ENCODE results near the gene ALOX12. TPM values are rescaled to one million over a fixed set of nuclear protein-coding genes. Genes with fewer than 3 reads are reported as not detected.

Gene ALOX12
- total RNA-seq, 4 donors from 2014 or later, result not detected

DNA sequence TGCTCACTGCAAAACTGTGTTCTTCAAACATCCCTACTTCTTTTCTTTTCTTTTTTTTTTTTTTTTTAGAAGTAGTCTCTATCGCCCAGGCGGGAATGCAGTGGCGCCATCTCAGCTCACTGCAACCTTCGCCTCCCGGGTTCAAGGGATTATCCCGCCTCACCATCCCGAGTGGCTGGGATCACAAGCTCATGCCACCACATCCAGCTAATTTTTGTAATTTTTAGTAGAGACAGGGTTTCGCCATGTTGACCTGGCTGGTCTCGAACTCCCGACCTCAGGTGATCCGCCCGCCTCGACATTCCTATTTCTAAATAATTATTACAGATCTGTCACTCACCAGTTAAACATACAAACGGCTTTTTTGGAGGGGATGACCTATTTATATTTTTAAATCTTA lies 15.6 kb downstream of the ALOX12 start:
- no peak for TF ChIP-seq POLR2A (IDR thresholded peaks at IDR 0.05)
- TF ChIP-seq, protein P1, sequence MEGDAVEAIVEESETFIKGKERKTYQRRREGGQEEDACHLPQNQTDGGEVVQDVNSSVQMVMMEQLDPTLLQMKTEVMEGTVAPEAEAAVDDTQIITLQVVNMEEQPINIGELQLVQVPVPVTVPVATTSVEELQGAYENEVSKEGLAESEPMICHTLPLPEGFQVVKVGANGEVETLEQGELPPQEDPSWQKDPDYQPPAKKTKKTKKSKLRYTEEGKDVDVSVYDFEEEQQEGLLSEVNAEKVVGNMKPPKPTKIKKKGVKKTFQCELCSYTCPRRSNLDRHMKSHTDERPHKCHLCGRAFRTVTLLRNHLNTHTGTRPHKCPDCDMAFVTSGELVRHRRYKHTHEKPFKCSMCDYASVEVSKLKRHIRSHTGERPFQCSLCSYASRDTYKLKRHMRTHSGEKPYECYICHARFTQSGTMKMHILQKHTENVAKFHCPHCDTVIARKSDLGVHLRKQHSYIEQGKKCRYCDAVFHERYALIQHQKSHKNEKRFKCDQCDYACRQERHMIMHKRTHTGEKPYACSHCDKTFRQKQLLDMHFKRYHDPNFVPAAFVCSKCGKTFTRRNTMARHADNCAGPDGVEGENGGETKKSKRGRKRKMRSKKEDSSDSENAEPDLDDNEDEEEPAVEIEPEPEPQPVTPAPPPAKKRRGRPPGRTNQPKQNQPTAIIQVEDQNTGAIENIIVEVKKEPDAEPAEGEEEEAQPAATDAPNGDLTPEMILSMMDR (IDR thresholded peaks at IDR 0.05 in 4 of 5, conservative IDR thresholded peaks at IDR 0.05 in 1 of 5), result no peak
- Histone ChIP-seq H3K9me3 (no peaks in the 10 kb centered on the region), H3K4me1 (peaks cover 35 to 47% of the 10 kb centered on the region in 2 donors), H3K27ac (peak overlapping the region; percentile 93 to 99 (median 96)), H3K36me3 (peaks cover 0 to 6% of the 10 kb centered on the region in 2 donors), H3K4me3 (peak overlapping the region; percentile 77 to 99 (median 86)), H3K27me3 (no peaks in the 10 kb centered on the region)
- intact Hi-C loops (cut with DNase I; ENCODE audit: low total_unique reads) (loop anchor here (5.0 to 10.0 kb wide), 3 partner anchors 359 to 823 kb away; partner anchors contain the start of genes C17orf100, CD68, KDM6B and MED31), in situ Hi-C loops (cut with MboI; ENCODE audit: low sequenced_read_pairs in 4 of 4) (loop anchor here (25.0 kb wide), 2 partner anchors 349 to 374 kb away; partner anchors contain the start of genes C17orf100 (in 3 of the 4), MED31 (in 3 of the 4), KIAA0753 (in 1 of the 4) and TXNDC17 (in 1 of the 4))
- DNase-seq, result no peak
- ATAC-seq, result no peak

DNA sequence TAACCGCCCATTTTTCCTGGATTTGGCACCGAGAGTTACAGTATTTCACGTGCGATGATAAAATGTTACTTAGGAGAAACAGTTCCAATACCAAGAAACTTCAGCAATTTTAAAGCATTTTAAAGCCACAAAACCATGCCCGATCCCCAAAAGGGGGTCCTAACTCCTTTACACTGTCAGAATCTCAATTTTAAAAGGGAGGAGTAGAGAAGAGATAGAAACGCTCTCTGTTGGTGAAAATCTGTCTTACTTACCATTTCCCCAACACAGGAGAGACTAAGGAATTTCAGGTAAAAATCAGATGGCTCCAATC lies 16.0 kb downstream of the ALOX12 start:
- H3K36me3 ChIP-seq, result peaks cover 0 to 11% of the 10 kb centered on the region in 2 donors
- in situ Hi-C loops (cut with MboI; ENCODE audit: low sequenced_read_pairs in 4 of 4), result loop anchor here (25.0 kb wide), 2 partner anchors 350 to 375 kb away; partner anchors contain the start of genes C17orf100 (in 3 of the 4), MED31 (in 3 of the 4), KIAA0753 (in 1 of the 4) and TXNDC17 (in 1 of the 4)
- no peaks in the 10 kb centered on the region for H3K27me3 ChIP-seq
- H3K9me3 ChIP-seq, result no peaks in the 10 kb centered on the region
- peak overlapping the region; percentile 93 to 99 (median 96) for H3K27ac ChIP-seq
- no peak for ATAC-seq
- intact Hi-C loops (cut with DNase I; ENCODE audit: low total_unique reads), result loop anchor here (1.0 to 10.0 kb wide), 4 partner anchors 76 to 823 kb away; partner anchors contain the start of genes C17orf100, CD68, KDM6B and MED31
- no peak for TF ChIP-seq POLR2A (IDR thresholded peaks at IDR 0.05)
- TF ChIP-seq, protein P1 (IDR thresholded peaks at IDR 0.05 in 4 of 5, conservative IDR thresholded peaks at IDR 0.05 in 1 of 5), result no peak
- peak overlapping the region; percentile 77 to 99 (median 86) for H3K4me3 ChIP-seq
- peaks cover 36 to 47% of the 10 kb centered on the region in 2 donors for H3K4me1 ChIP-seq
- DNase-seq, result no peak

DNA sequence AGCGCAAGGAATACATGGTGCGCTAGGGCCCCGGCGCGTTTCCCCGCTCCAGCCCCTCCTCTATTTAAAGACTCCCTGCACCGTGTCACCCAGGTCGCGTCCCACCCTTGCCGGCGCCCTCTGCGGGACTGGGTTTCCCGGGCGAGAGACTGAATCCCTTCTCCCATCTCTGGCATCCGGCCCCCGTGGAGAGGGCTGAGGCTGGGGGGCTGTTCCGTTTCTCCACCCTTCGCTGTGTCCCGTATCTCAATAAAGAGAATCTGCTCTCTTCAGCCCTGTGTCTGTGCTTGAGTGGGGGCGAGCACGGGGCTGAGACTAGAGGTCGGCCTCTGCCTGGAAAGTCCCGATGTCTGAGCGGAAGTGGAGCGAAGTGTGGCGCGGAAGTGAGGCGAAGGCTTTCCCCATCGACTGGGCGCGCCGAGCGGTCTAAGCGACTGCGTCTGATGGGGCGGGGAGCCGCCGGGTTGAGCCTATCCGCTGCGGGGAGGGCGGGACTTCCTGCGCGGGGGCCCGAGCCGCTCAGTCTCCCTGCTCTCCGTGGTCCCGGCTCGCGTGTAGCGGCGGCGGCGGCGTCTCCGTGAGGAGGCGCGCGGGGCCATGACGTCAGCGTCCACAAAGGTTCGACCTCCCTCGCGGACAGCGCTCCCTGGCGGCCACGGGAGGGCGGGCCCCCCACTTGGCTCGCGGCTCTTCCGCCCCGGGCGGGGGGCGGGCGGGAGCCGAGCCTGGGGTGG lies 18.6 kb downstream of the ALOX12 start:
- Histone ChIP-seq H3K27ac (peak overlapping the region; percentile 93 to 99 (median 96)), H3K4me3 (peak overlapping the region; percentile 77 to 99 (median 86)), H3K27me3 (no peaks in the 10 kb centered on the region), H3K9me3 (no peaks in the 10 kb centered on the region), H3K36me3 (peaks cover 0 to 15% of the 10 kb centered on the region in 2 donors), H3K4me1 (peaks cover 50 to 62% of the 10 kb centered on the region in 2 donors)
- DNase-seq (peak; percentile 96 to 97), ATAC-seq (peak; percentile 71 to 73)
- intact Hi-C loops (cut with DNase I; ENCODE audit: low total_unique reads), result loop anchor here (5.0 to 10.0 kb wide), 3 partner anchors 362 to 820 kb away; partner anchors contain the start of genes C17orf100, CD68, KDM6B and MED31
- in situ Hi-C loops (cut with MboI; ENCODE audit: low sequenced_read_pairs in 4 of 4), result loop anchor here (25.0 kb wide), 2 partner anchors 352 to 377 kb away; partner anchors contain the start of genes C17orf100 (in 3 of the 4), MED31 (in 3 of the 4), KIAA0753 (in 1 of the 4) and TXNDC17 (in 1 of the 4)
- TF ChIP-seq, protein P1 (IDR thresholded peaks at IDR 0.05 in 4 of 5, conservative IDR thresholded peaks at IDR 0.05 in 1 of 5), result peak; percentile 64 to 95 (median 80)
- TF ChIP-seq POLR2A (IDR thresholded peaks at IDR 0.05), result peak; percentile 89 to 91

DNA sequence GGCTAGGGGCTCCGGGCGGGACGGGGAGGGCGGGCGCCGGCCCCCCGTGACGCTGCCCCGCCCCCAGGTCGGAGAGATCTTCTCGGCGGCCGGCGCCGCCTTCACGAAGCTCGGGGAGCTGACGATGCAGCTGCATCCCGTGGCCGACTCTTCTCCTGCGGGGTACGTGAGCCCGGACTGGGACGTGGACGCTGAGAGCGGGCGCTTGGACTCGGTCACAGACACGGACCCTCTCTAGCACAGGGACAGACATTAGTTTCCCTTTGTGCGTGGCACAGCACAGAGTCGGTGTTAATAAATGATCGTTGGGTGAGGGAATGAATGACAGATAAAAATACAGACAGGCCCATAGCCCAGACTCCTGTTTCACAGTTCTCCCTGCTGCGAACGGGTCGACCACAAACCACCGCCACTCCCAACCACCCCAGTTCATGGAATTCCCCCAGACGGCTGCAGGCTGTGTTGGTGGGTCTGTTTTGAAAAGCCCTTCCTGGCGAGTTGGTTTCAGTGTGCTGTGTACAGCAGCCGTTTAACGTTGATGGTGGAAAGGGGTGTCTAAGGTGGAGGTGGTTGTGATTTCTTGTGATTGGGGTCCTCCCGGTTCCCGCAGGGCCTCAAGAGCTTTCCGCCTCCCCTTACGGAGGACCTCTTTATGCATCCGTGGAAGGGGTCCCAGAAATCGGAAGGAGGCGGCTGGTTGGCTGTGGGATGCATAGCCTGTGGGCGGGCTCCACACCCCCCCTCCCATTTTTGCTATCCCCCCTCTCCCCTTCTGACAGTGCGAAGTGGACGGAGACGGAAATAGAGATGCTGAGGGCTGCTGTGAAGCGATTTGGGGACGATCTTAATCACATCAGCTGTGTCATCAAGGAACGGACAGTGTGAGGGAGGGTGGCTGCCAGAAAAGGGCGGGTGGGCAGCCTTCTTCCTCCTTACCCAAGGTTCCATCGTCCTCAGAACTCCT lies 19.4 kb downstream of the ALOX12 start:
- no peak for ATAC-seq
- in situ Hi-C loops (cut with MboI; ENCODE audit: low sequenced_read_pairs in 4 of 4), result loop anchor here (25.0 kb wide), 2 partner anchors 353 to 378 kb away; partner anchors contain the start of genes C17orf100 (in 3 of the 4), MED31 (in 3 of the 4), KIAA0753 (in 1 of the 4) and TXNDC17 (in 1 of the 4)
- intact Hi-C loops (cut with DNase I; ENCODE audit: low total_unique reads), result loop anchor here (5.0 to 10.0 kb wide), 4 partner anchors 363 to 1528 kb away; partner anchors contain the start of genes C17orf100, CD68, DERL2 and KDM6B
- H3K9me3 ChIP-seq, result no peaks in the 10 kb centered on the region
- no peak for DNase-seq
- TF ChIP-seq, protein P1 (IDR thresholded peaks at IDR 0.05 in 4 of 5, conservative IDR thresholded peaks at IDR 0.05 in 1 of 5), result no peak
- TF ChIP-seq POLR2A (IDR thresholded peaks at IDR 0.05), result peak in 1 of 2 donors; percentile 17
- H3K36me3 ChIP-seq, result peaks cover 0 to 10% of the 10 kb centered on the region in 2 donors
- peak overlapping the region; percentile 77 to 99 (median 86) for H3K4me3 ChIP-seq
- no peaks in the 10 kb centered on the region for H3K27me3 ChIP-seq
- peaks cover 48 to 63% of the 10 kb centered on the region in 2 donors for H3K4me1 ChIP-seq
- H3K27ac ChIP-seq, result peak overlapping the region; percentile 93 to 99 (median 96)

Data from gastrocnemius medialis (tissue), 4 donors.